Measurements from ENCODE around the gene PEF1. TPM values are rescaled to one million over a fixed set of nuclear protein-coding genes. Genes with fewer than 3 reads are reported as not detected.

The PEF1 gene
- total RNA-seq, 1 experiment from 2014 or later = 62.2 TPM

DNA sequence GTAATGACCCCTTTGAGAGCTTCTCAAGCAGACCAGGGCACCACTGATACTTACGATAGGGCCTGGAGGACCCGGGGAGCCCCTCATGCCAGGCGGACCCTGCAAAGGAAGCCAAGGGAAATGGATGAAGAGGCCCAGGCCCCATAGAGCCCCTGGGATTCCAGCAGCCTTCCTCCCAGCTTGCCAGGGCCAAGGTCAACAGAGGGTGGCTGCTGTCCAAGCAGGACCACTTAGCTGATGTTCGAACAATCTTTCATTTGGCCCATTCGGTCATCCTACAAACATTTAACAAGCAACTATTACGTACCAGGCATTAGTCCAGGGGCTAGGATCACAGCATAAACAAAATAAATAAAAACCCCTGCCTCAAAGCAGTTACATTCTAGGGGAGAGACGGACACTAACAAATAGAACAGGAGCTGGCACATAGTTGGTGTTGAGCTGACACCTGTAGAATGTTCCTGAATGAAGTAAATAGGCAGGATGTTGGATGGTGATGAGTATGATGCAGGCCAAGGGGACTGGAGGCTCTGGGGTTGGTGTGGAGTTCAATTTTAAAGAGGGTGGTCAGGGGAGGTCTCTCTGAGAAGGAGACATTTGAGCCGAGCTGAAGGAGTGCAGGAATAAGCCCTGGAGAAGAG is 27.0 kb upstream of the PEF1 start:
- DNase-seq (ENCODE audit: low spot score) = no peak

DNA sequence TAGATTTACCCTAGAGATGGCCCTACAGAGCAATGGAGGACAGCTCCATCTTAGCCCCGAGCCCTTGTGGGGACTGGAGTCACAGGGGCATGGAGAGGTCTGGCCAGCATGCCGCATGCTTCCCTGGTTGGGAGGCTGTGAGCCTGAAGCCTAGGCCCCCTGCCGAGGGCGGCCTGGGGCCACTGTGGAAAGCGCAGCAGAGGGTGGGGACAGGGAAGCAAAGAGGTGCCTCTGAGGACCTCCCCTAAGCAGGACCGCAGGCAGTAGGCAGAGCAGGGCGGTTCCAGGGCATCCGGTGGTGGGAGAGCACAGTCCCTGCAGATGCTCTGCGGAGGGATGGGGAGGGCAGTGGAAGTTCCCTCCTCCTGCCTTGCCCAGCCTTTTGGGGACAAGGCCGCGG is 26.5 kb upstream of the PEF1 start:
- no peak for DNase-seq (ENCODE audit: low spot score)

DNA sequence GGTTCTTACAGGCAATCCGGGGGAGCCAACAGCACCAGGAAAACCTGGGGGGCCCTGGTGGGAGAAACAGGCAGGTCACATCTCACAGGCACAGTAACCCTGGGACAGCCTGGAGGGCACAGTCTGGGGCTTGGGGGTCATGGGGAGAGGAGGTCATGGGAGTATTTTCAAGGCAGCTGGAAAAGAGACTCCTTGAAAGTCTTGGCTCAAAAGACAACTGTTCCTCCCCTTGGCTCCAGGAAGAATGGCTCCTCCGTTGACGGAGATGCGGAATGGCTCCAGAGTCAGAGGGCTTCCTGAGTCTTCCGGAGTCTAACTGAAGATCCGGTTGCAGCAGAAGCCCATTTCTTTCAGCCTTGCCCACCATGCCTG is 25.9 kb upstream of the PEF1 start:
- no peak for DNase-seq (ENCODE audit: low spot score)

DNA sequence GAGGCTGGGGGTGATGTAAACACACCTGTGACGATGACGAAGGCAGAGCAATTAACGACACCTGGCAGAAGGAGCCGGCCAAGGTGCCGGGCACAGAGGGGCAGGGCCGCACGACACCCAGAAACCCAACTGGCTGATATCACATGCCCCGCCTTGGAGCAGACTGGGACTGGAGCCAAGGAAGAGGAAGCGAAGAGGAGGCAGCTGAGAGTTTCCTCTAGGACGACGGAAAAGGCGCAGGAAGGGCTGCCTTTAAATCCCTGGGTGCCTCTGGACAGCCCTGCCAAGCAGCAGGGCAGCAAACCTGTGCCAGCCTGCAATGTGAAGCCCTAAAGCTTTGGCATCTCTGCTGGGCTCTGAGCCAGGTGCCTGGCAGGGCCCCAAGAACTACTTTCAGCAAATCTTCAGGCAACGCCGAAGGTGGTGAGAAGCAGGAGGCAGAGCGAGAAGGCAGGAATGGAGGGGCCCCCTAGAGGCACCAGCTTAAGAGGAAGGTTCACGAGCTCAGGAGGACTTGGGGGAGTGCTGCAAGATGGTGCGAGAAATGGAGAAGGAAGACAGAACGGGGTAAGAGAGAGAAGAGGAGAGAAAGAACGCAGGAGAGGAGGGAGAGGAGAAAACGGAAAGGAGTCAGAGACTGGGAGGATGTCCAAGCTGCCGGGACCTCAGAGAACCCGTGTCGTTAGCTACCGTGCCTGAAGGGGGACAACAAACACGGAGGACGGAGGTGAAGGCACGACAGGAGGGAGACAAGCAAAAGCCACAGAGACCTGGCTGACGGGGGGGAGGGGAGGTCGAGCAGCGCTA is 25.3 kb upstream of the PEF1 start:
- DNase-seq (ENCODE audit: low spot score) = peak; percentile 75

DNA sequence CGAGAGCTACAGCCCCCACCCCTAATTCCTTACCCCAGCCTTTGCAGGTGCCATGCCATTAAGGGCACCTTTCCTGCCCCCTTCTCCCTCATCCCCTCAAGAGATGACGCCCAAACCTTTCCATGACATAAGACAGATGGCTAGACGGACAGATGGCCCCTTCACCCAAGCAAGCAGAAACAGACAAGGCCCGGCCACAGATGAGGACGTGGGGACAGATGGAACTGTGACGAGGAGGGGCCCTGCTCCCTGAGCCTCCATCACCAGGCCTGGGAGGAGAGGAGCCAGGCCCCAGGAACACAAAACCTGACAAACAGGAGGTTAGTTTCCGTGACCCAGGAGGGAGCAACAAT is 24.7 kb upstream of the PEF1 start:
- no peak for DNase-seq (ENCODE audit: low spot score)

DNA sequence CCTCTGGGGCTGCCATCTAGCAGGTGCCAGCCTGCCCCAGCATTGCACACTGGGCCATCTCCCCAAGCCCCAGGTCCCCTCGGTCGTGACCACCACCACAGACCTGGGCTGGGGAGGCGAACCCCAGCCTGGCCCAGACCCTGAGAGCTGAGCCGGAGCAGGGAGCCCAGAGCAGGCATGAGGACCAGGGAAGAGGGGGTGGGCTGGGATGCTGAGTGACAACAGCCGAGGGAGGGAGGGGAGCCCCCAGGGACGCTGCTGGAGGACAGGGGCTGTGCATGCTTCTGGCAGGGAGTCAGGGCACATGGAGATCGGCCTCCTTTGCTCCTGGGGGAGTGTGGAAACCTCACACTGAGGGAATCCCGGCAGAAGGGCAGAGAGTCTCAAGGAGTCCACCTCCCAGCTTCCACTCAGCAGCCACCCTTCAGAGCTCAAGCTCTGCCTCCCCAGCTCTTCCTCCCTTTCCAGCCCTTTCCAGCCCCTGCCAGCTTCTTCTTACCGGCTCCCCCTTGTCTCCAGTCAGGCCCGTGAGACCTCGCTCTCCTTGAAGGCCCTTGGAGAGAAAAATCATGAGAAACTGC is 23.7 kb upstream of the PEF1 start:
- no peak for DNase-seq (ENCODE audit: low spot score)

DNA sequence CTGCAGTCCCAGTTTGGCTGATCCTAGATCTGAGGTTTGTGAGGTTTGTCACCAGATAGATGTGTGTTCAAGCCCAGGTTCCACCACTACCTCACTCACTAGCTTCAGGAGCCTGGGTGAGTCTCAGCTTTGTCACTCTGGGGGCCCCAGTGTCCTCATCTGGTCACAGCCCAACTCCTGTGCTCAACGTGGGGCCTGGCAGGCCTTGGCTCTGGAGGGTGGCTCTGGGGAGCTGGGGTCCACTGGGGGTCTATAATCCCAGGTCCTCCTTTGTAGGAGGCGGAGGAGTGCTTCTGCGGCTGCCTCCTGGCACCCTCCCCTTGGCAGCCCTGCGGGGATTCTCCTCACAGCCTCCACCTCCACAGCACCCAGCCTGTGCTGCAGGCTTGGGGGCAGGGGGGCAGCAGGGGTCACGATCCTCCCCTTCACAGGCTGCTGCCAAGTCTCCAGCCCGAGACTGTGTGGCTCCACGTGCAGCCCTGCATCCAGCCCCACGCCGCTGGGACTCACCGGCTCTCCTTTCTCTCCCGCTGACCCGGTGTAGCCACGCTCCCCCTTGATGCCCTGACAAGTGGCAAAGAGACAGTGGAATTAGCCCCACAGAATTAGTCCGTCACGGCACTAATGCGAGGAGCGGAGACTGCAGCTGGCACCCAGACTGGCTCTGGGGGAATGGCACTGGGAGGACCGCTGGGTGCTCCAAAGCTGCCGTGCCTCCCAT is 22.5 kb upstream of the PEF1 start:
- DNase-seq (ENCODE audit: low spot score) = no peak

DNA sequence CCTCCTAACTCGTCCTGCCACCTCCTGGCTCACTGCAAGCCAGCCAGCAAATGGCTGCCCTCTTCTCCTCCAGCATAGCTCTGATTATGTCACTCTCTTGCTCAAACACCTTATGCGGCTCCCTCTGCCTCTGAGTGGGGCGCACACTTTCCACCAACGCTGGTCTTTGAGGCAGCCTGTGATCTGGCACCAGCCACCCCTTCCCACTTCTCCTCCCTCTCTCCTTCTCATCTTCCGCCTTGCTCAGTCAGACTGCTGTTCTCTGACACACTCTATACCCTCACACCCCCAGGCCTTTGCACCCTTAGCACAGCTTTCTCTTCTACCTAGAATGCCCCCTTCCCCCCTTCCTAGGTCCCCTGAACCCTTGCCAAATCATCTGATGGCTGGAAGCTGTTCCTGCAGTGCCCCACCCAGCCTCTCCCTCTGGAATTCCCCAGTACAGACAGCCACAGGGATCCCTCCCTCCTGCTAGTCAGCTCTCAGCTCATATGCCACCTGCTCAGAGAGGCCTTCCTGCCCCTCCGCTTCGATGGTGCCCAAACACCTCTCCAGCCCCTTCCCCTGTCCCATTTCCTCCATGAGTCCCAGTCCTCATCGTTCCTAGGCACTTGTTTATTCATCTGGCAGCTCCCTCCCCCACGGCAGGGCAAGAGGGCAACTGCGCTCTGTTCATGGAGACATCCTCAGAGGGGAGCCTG is 21.7 kb upstream of the PEF1 start:
- DNase-seq (ENCODE audit: low spot score) = peak; percentile 85

DNA sequence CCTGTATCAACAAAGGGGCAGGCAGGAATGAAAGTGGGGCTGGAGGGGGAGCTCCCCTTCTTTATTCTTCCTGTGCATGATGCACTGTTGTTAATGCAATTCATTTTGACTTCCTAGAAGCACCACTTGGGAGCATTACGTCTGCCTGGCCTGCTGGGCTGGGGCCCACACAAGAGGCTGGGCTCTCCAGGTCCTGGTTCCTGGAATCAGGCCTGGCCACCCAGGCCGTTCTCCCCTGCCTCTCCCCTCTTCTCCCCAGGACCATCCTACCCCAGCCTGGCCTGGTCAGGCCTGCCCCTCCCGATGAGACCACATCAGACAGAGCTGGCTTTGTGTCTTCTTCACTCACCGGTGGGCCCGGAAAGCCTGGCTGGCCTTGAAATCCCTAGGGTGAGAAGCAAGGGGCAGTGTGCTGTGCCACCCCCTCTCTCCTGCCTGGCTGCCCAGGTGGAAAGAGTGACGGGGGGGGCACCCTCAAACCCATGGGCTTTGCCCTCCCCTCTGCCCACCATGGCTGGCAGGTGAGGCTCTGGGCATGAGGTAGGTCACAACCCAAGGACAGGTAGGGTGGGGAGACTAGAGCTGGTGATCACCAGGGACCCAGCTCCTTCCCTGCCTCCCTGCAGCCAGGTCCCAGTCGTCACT is 20.7 kb upstream of the PEF1 start:
- no peak for DNase-seq (ENCODE audit: low spot score)

DNA sequence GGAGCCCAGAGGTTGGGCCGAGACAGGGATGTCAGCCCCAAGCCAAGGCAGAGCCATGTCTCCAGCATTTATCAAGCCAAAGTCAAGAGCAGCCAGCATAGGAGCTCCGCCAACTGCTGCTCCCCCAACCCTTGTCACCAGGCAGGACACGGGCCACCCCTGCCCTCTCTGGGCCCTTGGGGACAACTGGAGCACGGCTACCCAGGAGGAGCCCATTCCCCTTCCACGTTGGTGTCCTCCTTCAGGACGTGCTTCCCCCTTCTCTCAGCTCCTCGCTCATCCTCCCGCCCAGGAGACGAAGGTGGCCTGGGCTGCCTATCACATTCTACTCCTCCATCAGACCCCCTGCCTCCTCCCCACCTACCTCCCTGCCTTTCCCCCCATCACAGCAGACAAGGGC is 19.9 kb upstream of the PEF1 start:
- DNase-seq (ENCODE audit: low spot score) = no peak

DNA sequence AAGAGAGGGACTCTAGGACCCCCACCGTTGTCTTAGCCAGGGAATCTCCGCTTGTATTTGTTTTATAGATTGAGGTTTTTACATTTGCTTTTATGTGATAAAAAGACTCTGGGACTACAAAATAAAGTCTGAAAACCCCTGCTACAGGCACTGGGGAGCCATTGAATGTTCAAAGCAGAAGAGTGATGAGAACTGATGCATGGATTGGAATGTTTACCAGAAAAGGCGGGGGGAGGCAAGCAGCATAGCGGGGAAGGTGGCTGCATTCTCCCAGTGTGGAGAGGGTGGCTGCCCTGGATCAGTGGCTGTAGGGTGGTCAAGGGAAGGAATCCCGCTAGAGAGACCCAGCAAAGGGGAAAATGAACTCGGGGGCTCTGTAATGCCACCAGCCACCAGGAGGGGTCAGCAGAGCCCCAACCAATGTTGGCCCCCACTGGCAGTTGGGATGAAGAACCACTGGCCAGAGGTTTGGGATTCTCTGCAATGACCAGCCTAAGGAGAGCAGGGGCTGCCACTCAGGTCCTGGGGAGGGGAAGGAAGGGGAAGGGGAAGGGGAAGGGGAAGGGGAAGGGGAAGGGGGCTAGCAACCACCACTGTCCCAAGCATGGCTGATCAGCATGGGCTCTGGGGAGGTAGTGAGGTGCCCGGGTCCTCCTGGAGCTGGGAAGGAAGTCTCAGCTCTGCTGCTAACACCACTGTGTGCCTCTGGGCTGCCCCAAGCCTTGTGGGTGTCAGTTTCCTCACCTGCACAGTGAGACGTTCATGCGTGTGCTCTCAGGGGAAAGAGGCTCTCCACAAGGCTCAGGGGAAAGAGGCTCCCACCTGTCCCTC is 19.2 kb upstream of the PEF1 start:
- no peak for DNase-seq (ENCODE audit: low spot score)

DNA sequence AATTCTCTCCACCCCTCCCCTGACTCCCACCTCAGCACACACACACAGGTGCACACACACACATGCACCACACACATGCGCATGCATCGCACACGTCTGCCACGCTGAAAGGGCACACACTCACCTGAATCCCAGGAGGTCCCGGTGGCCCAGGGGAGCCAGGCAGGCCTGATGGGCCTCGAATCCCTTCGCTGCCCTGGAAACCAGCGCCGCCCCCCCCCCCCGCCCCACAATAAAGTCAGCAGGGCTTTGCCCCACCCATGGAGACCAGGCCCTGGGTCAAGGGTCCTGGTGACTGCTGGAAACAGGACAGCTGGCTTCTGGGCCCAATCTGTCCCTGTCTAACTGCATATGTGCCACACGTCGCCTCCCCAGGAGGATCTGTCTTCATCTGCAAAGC is 17.8 kb upstream of the PEF1 start:
- DNase-seq (ENCODE audit: low spot score) = no peak

DNA sequence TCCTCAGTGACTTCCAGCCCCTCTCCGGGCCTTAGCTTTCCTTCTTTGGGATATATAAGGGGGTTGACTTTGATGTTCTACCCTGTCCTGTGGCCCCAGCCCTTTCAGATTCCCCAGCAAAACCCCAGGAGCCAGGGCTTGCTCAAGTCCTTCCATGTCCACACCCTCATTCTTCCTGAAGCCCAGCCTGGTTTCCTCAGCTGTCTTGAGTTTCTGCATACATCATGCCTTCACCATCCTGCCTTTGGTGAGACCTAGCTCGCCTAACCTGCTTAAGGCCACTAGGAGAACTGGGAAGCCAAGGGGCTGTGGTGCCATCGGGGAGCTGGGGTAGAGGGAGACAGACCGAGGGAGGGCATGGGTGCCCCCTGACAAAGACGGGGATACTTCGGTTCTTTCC is 17.2 kb upstream of the PEF1 start:
- DNase-seq (ENCODE audit: low spot score) = no peak

DNA sequence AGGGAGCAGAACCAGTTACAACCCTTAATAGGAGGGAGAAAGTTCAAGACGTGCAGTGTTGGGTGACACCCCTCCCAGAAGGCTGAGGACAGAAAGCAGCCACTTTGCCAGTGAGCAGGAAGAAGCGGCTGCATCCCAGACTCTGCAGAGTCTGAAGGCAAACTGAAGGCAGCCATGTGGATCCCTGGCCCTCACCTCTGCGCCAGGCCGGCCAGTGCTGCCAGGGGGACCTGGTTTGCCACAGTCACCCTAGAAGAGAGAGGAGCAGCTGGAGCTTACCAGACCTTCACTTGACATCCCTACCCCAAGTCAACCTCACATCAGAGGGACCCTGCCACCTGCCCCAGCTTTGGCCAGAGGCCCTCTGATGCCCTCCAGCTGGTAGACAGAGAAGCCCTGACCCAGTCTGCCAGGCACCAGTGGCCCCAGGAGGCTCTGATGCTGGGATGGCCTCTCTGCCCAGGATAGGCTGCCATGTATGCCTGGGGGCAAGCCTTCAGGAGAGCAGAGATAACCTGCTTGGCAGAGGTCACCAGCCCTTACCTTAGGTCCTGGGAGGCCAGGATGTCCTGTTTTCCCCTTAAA is 16.3 kb upstream of the PEF1 start:
- DNase-seq (ENCODE audit: low spot score) = no peak

DNA sequence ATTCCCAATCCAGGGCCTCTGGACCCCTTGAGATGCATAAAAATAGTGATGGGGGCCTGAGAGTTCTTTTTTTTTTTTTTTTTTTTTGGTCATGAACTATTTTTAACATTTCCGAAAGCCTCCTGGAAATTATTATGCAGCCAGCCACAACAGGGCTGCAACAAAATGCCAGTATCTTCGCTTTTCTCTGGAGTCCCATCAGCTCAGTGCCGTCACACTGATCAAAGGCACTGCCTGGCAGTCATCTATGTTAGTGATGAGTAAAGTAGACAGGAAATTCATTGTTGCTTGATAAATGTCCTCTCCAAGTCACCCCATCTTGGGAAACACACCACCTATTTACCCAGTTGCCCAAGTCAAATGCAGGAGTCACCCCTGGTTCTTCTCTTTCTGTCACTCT is 15.2 kb upstream of the PEF1 start:
- no peak for DNase-seq (ENCODE audit: low spot score)

DNA sequence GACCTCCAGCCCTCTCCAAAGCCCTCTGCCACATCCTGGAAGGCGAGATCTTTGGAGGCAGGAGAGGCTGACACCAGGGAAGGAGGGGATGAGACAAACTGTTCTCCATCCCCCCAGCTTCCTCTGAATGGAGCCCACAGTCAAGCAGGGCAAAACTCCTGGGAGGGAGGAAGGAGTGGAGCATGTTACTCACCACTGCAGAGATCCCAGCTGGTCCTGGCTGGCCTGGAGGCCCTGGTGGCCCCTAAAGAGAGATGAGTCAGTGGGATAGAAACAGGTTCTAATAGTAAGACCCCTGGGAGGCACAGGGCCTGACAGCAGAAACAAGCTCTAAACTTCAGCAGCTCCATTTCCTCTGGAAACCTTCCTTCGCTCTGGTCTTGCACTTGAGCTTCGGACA is 14.0 kb upstream of the PEF1 start:
- DNase-seq (ENCODE audit: low spot score) = no peak

DNA sequence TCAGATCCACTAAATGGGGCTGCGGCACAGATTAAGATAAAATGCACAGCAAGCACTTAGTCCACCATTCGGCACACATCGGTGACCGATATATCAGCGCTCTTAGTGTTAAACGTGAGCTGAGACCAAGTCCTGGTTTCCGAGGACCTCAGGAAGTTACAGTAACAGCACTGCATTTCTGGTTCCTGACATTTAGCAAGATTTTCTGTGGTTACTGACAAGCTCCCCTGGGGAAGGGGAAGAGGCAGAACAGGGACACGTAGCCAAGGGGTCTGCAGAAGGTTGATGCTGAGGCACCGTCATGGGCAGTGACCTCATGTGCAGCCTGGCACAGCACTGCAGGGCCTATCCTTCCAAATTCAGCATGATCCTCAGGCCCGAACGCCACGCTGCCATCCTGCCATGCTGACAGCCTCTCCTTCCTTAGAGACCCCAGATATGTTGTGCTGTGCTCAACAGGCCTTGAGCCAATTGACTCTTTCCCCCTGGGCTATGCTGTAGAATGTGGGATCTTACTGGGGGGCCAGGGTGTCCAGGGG is 13.4 kb upstream of the PEF1 start:
- DNase-seq (ENCODE audit: low spot score) = no peak

DNA sequence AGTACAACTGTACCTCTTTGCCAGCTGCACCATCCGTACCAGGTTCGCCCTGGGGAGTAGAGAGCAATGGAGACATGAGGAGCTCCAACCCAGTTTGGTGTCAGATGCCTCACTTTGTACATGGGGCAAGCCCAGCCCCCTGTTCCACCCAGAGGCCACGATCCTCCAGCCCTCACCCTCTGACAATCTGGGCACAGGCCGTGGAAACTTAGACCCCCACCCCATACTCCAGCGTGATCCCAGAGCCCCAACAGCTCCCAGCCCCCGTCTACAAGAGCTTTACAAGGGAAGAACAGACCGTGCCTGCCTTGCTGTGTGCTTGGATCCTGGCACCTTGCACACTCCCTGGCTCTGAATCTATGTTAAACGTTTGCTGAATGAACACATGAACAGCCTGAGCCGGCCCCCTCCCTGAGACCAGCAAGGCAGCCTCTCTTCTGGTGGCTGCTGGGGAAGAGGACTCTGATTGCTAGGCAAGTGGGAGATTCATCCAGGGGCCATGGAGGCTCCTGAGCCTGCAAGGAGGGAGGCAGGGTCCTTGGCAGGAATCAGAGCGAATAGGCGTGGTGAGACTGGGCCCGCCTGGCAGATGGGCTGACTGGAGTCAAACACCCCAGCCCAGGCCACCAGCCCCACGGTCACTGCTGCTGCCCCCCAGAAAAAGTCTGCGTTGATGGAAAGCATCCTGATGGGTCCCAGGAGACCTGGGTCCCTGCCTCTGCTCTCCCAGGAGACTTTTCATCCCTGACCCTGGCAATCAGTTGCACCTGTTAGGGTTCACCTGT is 12.5 kb upstream of the PEF1 start:
- no peak for DNase-seq (ENCODE audit: low spot score)

DNA sequence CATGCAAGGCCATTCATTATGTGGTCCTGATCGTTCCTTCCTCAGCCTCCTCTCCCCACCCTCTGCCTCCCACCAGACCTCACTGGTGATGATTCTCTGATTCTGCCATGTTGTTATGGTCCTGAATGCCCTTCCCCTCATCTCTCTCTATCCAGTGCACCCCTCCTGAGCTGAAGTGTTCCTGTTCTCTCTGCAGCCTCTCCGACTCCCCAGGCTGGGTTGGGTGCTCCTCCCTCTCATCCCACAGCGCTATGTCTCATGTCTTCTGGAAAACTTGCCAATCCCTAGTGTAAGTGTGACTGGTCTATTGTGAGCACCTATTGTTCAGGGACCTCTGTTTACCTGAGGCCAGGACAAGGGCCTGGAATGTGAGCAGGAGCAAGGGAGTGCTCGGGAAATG is 11.1 kb upstream of the PEF1 start:
- DNase-seq (ENCODE audit: low spot score) = no peak

Data from A172 (cell line).